Stimulated activated CD8-positive, alpha-beta memory T cell treated with anti-CD3 and anti-CD28 coated beads, Interleukin-12 subunit alpha, Interleukin-12 subunit beta, amount 100 ng/mL, for 24 hours (primary cell): ENCODE results near the gene AIP.
"Not testable (repeated sequence)": the region's sequence is repeated elsewhere in the genome, so short reads cannot be mapped to it uniquely, and the experiment has no call there.

Source experiments
- DNase-seq: peaks from one replicate; pipeline ENCODE4 v3.0.0-alpha.2; 2020; ENCODE audit errors: extremely low read depth

The AIP gene

DNA sequence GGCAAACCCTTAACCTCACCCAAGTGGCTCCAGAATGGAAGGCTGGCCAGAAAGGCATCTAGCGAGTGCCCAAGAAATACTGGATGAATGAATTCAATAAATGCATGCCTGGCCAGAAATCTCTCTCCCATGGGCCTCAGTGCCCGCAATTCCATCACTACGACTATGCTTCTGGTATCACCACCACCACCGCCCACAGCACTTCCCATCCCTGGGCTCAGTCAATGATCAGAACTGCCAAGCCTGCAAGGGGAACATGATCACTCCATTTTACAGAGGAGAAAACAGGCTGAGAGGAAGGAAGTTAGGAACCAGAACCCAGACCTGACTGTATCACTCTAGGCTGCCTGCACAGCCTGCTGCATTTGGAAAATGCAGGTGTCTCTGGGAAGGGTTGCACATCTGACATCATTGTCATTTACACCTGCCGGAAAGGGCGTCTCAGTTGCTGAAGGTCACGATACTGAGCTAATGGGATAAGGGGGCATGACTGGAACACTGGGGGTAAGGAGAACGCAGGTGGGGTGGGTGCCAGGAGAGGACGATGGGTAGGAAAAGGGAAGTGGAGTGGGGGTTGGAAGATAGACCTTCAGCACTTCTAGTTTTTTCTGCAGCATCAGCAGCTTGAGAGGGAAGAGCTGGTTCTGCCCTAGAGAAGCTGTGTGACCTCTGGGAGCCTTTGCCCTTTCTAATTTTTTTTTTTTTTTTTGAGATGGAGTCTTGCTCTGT, 33.5 kb upstream of the AIP start:
- no peak for DNase-seq

DNA sequence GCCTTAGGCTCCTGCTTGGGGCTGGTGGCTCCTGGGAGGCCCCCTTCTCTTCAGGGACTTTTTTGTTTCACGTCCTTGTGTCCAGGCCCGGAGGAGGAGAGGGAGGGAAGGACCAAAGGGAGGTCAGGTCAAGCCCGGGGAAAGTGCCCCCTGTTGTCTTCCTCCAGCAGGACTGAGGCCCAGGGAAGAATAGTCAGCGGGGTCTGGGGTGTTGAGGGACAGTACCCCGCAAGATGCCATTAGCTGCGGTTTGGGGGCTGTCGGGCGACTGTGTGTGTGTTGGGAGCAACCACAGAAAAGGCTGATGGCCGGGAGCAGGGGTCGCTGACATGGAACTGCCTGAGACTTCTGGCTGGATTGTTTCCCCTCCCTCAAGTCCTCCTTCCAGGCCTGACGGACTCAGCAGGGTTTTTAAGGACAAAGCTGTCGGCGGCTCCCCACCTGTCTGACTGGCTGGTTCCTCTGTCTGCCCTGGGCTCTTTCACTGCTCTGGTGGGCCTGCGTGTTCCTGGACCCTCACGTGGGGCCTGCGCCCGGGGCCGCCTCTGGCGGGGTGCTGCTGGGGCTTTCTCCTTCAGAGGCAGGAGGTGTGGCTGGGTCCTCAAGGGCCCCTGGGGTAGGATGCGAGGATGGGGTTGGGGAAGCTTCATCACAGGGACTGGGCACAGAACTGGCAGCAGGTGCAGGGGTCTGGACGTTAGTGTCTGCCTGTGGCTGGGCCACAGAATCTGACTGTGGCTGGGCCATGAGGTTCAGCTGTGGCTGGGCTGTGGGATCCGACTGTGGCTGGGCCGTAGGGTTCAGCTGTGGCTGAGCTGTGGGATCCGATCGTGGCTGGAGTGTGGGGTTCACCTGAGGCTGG, 31.8 kb upstream of the AIP start:
- no peak for DNase-seq

DNA sequence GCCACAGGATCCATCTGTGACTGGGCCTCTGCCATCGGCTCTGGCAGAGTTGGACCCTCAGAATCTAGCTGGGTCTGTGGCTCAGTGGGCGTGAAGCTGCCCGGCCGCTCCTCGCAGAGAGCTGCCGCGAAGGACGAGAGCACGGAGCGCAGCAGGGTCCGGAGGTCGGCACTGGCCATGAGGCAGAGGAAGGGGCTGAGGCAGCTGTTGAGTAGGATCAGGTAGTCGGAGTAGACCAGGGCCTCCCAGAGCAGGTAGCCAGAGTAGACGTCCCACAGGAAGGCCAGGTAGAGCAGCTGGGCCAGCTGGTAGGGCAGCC, 31.2 kb upstream of the AIP start:
- no peak for DNase-seq

DNA sequence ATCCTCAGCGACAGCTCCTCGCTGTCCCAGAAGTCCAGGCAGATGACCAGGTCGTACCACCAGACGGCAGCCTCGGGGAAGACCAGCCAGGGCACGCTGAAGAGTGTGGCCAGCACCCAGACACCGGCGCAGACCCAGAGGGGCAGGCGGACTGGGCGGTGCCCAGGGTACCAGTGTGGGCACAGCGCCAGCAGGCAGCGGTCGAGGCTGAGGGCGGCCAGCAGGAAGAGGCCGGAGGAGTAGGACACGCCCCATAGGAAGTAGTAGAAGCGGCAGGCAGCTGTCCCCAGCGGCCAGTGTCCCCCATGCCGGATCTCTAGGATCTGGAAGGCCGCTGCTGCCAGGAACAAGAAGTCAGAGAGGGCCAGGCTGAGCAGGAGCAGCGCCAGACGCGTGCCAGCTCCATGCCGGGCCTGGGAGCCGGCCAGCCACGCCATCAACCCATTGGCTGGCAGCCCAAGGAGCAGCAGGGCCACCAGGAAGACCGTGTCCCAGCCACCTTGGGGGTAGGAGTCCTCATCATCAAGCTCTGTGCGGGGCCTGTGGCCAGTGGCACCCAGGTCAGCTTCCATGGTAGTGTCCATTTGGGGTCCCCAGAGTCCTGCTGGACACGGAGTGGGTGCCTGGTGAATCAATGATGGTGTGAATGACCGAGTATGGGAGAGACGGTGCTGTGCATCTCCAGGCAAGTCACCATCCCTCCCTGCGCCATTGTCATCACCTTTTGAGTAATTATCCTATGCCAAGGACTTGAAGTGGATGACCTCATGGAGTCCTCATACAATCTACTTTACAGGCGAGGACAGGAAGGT, 30.5 kb upstream of the AIP start, which contains the start of gene GPR152:
Gene GPR152, minus strand, starts transcription at position 589 of the 812 bp plus-strand sequence. Its CDS starts 5 bp downstream, at position 584.
- DNase-seq = no peak

DNA sequence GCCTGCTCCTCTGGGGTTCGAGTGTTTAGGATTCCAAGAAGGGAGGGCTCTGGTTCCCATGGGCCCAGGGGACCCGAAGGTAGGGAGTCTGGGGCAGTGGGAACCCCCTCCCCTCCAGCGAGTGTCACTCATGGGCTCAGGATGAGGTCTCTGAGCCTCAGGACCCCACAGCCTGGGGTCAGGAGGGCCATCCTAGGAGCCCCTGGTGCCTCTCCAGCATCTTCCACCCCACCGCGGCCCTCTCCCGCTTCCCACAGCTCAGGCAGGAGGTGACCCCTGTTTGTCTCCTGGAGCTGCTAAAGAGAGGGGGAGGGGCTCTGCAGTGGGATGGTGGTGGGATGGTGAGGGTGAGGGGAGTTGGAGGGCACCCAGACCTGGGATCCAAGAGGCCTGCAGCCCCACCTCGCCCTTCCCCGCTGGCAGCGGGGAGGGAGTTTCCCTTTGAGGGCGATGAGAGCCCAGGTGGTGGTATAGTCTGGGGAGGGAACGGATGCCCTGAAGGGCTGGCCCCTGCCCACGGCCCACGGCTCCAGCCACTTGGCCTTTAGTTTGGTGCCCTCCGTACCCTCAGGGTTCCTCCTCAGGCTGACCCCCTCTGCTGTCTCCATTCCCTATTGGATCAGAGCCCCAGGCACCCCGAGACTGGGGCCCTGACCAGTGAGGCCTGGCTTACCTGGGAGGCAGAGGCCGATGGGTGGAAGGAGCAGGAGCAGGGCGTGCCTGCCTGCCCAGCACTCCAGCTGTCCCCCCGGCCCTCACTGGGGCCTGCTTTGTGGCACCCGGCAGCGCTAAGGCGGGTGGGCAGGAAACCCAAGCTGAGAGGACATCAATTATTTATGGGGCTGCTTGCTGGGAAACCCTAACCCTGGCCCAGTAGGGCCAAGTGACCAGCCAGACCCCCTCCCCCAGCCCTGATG, 28.8 kb upstream of the AIP start:
- no peak for DNase-seq

DNA sequence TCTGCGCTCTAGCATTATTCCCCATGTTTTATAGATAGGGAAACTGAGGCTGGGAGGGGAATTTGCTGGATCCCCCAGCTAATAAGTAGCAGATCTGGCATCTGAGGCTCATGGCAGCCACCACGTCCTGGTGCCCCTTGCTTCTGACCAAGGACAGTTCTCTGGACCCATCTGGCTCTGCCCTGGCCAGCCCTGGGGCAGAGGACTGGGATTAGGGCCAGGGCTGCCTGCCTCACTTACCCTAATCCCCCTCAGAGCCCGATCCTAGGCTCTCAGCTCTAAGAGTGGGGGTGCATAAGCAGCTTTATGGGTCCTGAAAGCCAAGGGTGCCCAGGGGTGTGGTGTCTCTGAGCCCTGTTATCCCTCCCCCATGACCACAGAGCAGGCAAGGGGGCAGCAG, 27.8 kb upstream of the AIP start, which contains the start of gene CABP4:
Gene CABP4, plus strand, starts transcription at position 301 of the 400 bp plus-strand sequence. Its CDS starts 70 bp downstream, at position 371.
- no peak for DNase-seq

DNA sequence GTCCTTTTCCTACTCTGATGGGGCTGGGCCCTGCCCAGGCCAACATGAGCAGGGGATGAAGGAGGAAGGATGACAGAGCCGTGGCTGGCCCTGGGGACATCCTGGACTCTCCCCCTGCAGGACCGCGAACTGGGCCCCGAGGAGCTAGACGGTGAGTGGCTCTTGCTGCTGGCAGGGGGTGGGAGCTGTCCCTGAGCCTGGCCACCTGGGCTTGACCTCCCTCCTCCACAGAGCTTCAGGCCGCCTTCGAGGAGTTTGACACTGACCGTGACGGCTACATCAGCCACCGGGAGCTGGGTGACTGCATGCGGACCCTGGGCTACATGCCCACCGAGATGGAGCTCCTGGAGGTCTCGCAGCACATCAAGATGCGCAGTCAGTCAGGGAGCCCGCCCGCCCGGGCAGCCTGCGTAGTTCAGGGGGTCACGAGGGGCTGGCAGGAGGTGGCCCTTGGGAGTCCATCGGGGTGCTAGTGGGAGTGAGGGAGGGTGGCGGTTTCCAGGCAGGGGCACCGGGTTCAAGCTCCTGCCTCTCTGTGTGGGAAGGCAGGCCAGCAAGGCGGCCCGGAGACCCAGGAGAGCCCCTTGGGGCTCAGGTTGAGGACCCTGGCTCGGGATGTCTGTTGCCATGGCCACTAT, 26.6 kb upstream of the AIP start:
- DNase-seq = no peak

DNA sequence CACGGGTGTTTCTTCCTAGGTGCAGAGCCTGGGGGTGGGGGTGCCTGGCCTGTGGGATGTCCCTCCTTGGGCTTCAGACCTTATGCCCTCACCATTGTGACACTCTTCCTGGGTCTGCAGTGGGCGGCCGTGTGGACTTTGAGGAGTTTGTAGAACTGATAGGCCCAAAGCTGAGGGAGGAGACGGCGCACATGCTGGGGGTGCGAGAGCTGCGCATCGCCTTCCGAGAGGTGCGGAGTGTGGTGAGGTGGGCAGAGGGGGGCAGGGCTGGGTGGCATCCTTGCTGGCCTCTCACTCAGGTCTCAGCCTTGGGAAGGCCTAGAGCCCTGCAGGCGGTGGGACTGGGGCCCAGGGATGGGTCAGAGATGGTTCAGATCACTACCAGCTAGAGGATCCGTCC, 25.4 kb upstream of the AIP start:
- DNase-seq = no peak

DNA sequence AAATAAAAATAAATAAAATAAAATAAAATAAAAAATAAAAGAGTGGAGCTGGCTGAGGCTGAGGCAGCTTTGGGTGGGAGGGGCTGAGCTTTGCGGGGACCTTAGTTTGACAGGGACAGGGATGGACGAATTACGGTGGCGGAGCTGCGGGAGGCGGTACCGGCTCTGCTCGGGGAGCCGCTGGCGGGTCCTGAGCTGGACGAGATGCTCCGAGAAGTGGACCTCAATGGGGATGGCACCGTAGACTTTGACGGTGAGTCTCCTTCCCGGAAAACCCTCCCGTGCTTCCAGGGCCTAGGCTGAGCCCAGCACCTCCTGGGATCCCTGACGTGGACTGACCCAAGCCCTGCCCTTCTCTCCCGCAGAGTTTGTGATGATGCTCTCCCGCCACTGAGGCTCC, 24.6 kb upstream of the AIP start:
- DNase-seq = no peak

DNA sequence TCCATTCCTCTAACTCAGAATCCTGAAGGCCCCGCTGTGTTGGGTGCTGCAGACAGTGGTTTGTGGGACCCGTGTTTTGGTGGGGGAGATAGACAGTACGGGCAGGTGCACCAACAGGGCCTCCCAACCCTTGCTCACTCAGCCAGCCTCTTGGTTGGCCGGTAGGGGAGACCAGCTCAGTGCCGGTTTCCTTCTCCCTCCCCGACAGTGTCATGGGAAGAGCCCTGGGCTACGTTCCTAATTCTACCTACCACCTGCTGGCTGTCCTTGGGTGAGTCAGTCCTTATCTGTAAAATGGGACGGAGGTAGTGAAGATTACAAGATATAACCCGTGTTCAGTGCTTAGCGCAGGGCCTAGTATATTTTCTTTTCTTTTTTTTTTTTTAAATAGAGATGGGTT, 19.6 kb upstream of the AIP start:
- no peak for DNase-seq

DNA sequence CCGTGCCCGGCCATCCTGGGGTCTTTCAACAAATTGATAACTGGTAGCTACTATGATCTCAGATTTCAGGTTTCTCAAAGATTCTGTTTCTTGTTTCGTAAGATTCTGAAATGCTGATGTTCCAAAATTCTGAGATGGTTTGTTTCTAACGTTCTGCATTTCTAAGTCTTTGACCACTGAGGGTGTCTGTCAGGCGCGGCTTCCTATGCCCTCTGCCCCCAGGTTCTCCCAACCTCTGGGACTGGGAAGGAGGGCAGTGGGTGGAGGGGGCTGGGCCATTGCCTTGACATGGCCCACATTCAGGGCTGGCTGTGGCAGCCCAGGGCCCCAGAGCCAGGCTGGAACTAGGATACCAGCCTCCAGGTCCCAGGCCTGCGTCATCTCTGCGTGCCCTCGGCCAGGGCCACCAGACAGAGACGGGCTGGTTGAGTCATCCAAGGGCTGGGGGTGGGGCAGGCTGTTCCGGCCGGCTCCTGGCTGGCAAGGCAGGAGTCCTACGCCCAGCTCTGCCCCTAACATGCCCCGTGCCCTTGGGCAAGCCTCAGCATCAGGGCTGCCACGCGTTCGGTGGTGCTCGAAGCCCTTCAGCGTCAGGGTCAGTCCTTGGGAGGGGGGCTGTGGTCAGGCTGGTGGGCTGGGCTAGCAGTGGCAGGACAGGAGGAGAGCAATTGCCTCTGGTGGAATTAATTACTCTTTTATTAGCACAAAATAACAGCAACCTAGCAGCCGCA, 19.0 kb upstream of the AIP start:
- DNase-seq = no peak

DNA sequence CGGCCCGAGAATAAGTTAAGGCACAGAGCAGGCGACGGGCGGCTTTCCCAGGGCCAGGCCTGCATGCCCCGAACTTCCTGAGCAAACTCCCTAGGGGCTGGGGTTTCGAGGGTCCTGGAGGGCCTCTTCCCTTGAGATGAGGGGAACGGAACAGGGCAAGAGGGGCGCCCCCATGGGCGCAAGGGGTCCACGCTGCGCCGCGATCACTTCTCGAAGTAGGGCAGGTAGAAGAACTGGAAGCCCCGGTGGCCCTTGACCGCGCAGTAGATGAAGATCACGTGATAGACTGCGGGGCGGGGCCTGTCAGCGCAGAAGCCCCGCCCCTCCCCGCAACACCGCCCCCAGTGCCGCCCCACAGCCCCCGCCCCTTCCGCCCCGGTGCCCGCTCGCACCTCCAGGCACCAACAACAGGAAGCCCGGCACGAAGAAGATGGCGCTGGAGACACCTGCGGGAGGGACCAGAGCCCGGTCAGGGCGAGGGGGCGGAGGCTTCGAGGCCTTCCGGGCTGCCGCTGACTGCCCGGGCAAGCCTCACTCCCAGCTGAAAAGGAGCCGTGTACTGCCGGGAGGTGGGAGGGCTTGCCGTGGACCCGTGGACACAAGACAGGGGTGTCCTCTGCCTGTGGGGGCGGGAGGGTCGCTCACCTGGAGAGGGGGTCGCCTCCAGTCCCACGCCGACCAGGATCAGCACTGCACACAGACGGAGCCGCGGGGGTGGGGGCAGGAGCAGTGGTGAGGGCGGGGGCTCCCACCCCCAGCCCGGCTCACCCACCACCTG, 18.2 kb upstream of the AIP start:
- peak; percentile 84 for DNase-seq

DNA sequence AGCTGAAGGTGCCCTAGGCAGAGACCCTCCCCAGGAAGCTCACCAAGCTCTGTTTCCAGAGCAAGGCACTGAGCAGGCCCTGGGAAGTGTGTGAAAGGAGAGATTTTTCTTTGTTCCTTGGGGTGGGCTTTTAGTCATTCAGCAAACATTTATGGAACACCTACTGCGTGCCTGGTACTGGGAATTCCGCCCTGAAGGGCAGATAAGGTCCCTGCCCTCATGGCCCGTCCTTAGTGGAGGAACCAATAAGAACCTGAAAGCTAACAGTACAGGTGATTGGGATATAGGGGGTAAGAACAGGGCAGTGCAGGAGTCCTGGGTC, 17.7 kb upstream of the AIP start:
- no peak for DNase-seq

DNA sequence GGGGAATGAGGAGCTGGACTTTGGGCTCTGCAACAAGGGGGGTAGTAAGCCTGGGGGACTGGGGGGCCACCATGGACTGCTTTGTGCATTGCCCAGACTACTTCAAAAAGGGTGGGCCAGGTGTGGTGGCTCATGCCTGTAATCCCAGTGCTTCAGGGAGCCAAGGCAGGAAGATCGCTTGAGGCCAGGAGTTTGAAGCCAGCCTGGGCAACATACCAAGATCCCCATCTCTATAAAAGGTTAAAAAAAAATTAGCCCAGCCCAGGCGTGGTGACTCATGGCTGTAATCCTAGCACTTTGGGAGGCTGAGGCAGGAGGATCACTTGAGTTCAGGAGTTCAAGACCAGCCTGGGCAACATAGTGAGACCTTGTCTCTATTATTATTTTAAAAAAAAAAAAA, 17.3 kb upstream of the AIP start:
- DNase-seq = not testable (repeated sequence)

DNA sequence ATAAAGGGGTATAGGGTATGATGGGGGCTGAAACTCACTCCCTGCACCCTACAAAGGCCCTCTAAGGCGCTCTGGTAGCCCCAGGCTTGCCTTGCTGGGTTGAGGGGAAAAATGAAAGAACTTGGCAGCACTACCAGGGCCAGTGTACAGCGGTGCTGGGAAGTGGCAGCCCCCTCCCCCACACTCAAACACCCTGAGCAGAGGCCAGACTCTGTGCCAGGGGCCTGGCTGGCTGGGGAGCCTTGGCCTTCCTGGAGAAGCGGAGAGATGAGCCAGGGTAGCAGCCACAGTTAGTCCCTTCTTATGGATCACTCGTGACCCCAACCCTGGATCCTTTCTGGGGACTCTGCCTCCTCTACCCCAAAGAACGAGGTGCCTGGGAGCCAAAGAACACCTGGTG, 16.5 kb upstream of the AIP start:
- DNase-seq = no peak

DNA sequence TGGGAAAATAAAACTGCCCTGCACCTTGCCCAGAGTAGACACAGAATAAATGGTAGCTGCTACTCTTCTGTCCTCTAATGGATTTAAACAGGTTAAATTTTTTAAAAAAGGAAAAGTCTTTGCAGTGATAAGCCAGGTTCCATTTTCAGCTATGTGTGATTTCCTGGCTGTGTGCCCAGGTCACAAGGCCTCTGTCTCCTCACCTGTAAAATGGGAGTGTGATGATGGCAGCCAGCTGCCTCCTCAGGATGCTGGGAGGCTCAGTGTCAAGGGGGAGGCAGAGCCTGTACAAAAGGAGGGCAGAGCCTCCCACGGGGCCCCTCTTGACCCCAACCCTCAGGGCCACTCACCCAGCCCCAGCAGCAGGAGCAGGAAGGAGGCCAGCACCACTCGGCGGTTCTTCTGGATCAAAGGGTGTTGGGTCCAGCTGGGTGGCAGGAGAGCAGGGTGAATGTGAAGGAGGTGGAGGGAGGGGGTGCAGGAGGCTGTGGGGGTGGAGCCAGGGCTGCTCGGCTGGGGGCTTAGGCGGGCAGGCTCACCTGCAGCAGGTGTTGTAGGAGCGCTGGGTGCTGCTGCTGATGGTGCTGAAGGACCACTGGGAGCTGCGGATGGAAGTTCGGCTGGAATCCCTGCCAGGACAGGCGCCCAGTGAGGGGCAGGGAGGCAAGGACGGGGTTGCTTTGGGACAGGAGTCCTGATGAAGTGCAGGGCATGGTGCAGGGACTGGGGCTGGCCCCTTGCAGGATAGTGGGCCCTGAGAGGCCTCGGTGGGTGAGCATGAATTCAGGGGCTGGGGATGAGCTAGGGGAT, 15.7 kb upstream of the AIP start:
- DNase-seq = no peak

DNA sequence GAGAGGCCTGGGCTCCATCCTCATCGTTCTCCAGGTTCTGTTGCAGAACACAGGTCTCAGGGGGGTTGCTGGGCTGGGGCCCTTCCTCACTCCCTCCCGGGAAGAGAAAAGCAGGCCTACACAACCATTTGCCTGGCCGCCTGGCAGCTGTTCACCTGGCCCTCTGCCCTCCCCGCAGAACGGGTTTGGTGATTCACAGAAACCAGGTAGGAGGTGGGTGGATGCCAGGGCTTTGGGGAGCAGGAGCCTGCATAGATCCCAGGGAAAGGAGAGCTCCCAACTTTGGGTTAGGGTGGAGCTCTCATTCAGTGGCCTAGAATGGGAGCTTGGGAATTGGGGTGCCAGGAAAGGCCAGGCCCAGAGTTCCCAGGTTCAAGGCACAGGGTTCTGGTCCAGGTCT, 14.8 kb upstream of the AIP start:
- no peak for DNase-seq

DNA sequence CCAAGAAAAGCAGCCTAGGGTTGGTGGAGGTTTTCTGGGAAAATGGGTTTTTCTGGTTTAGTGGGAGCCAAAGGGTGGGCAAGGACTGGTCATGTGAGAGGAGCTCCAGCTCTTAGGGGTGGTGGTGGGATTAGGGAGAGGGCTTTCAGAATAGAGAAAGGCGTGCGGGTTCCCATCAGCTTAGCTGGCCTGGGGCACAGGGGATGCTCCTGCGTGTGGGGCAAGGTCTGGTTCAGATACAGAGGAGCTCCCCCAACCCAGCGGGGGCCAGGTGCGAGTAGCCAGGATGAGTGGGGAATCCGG, 14.4 kb upstream of the AIP start:
- DNase-seq = no peak
